ENCODE data around the gene RYR1.
"Not testable (repeated sequence)": the region's sequence is repeated elsewhere in the genome, so short reads cannot be mapped to it uniquely, and the experiment has no call there.

Gene RYR1

GRCh38 chr19:38549942-38550341 is 116.5 kb downstream of the RYR1 start:
- TF ChIP-seq EZH2phosphoT487 (IDR thresholded peaks at IDR 0.05; ENCODE audit: borderline replicate concordance): no peak
- no peak for TF ChIP-seq CTCF (conservative IDR thresholded peaks at IDR 0.05; ENCODE audit: low read length)

GRCh38 chr19:38550376-38550775 is 116.9 kb downstream of the RYR1 start:
- Histone ChIP-seq H3K9ac (ENCODE audit: low read depth, low read length, poor library complexity, severe bottlenecking) (no peak overlapping the region), H4K20me1 (ENCODE audit: insufficient read depth, low read length, poor library complexity, severe bottlenecking) (no peaks in the 10 kb centered on the region), H3K36me3 (ENCODE audit: insufficient read depth, low read length) (no peaks in the 10 kb centered on the region), H3K9me3 (ENCODE audit: insufficient read depth, low read depth, low read length) (no peaks in the 10 kb centered on the region), H3K27me3 (ENCODE audit: insufficient read depth, low read length, poor library complexity, severe bottlenecking) (no peaks in the 10 kb centered on the region), H2AFZ (ENCODE audit: low read length) (no peak overlapping the region), H3F3A (ENCODE audit: low read depth) (no peaks in the 10 kb centered on the region), H3K4me1 (ENCODE audit: insufficient read depth, low read length, poor library complexity, severe bottlenecking) (no peaks in the 10 kb centered on the region), H3K4me3 (ENCODE audit: low read length, poor library complexity, severe bottlenecking) (no peak overlapping the region), H3K9me2 (replicated peaks; ENCODE audit: low read depth, low read length) (no peaks in the 10 kb centered on the region), H3K4me2 (ENCODE audit: low read depth, low read length, poor library complexity, severe bottlenecking) (no peak overlapping the region), H3K79me2 (ENCODE audit: insufficient read depth, low read length) (no peaks in the 10 kb centered on the region)
- TF ChIP-seq CTCF (conservative IDR thresholded peaks at IDR 0.05; ENCODE audit: low read length) (no peak), EZH2phosphoT487 (IDR thresholded peaks at IDR 0.05; ENCODE audit: borderline replicate concordance) (no peak)

More at GRCh38 chr19:38549942-38550341, 116.5 kb downstream of the RYR1 start:
- Histone ChIP-seq H3K9ac (ENCODE audit: low read depth, low read length, poor library complexity, severe bottlenecking) (no peak overlapping the region), H4K20me1 (ENCODE audit: insufficient read depth, low read length, poor library complexity, severe bottlenecking) (no peaks in the 10 kb centered on the region), H3K9me2 (replicated peaks; ENCODE audit: low read depth, low read length) (no peaks in the 10 kb centered on the region), H3K79me2 (ENCODE audit: insufficient read depth, low read length) (no peaks in the 10 kb centered on the region), H2AFZ (ENCODE audit: low read length) (no peak overlapping the region), H3K4me2 (ENCODE audit: low read depth, low read length, poor library complexity, severe bottlenecking) (no peak overlapping the region), H3K36me3 (ENCODE audit: insufficient read depth, low read length) (no peaks in the 10 kb centered on the region), H3K27me3 (ENCODE audit: insufficient read depth, low read length, poor library complexity, severe bottlenecking) (no peaks in the 10 kb centered on the region), H3K4me1 (ENCODE audit: insufficient read depth, low read length, poor library complexity, severe bottlenecking) (no peaks in the 10 kb centered on the region), H3F3A (ENCODE audit: low read depth) (no peaks in the 10 kb centered on the region), H3K9me3 (ENCODE audit: insufficient read depth, low read depth, low read length) (no peaks in the 10 kb centered on the region), H3K4me3 (ENCODE audit: low read length, poor library complexity, severe bottlenecking) (no peak overlapping the region)

GRCh38 chr19:38551450-38551813 is 117.9 kb downstream of the RYR1 start:
- TF ChIP-seq CTCF (conservative IDR thresholded peaks at IDR 0.05; ENCODE audit: low read length) (no peak), EZH2phosphoT487 (IDR thresholded peaks at IDR 0.05; ENCODE audit: borderline replicate concordance) (no peak)
- Histone ChIP-seq H3K4me2 (ENCODE audit: low read depth, low read length, poor library complexity, severe bottlenecking) (no peak overlapping the region), H4K20me1 (ENCODE audit: insufficient read depth, low read length, poor library complexity, severe bottlenecking) (no peaks in the 10 kb centered on the region)

GRCh38 chr19:38553239-38553638 is 119.7 kb downstream of the RYR1 start:
- H2AFZ ChIP-seq (ENCODE audit: low read length): not testable (repeated sequence)

More at GRCh38 chr19:38551450-38551813, 117.9 kb downstream of the RYR1 start:
- Histone ChIP-seq H3K9me2 (replicated peaks; ENCODE audit: low read depth, low read length) (no peaks in the 10 kb centered on the region), H3K79me2 (ENCODE audit: insufficient read depth, low read length) (no peaks in the 10 kb centered on the region), H3K4me3 (ENCODE audit: low read length, poor library complexity, severe bottlenecking) (no peak overlapping the region), H3K9me3 (ENCODE audit: insufficient read depth, low read depth, low read length) (no peaks in the 10 kb centered on the region), H3K9ac (ENCODE audit: low read depth, low read length, poor library complexity, severe bottlenecking) (no peak overlapping the region), H2AFZ (ENCODE audit: low read length) (no peak overlapping the region), H3K36me3 (ENCODE audit: insufficient read depth, low read length) (no peaks in the 10 kb centered on the region), H3K27me3 (ENCODE audit: insufficient read depth, low read length, poor library complexity, severe bottlenecking) (no peaks in the 10 kb centered on the region), H3K4me1 (ENCODE audit: insufficient read depth, low read length, poor library complexity, severe bottlenecking) (no peaks in the 10 kb centered on the region), H3F3A (ENCODE audit: low read depth) (no peaks in the 10 kb centered on the region)

More at GRCh38 chr19:38553239-38553638, 119.7 kb downstream of the RYR1 start:
- H3K79me2 ChIP-seq (ENCODE audit: insufficient read depth, low read length); H3K9me3 ChIP-seq (ENCODE audit: insufficient read depth, low read depth, low read length); H3K27me3 ChIP-seq (ENCODE audit: insufficient read depth, low read length, poor library complexity, severe bottlenecking); H4K20me1 ChIP-seq (ENCODE audit: insufficient read depth, low read length, poor library complexity, severe bottlenecking); H3K4me1 ChIP-seq (ENCODE audit: insufficient read depth, low read length, poor library complexity, severe bottlenecking); H3F3A ChIP-seq (ENCODE audit: low read depth); H3K4me3 ChIP-seq (ENCODE audit: low read length, poor library complexity, severe bottlenecking); H3K9ac ChIP-seq (ENCODE audit: low read depth, low read length, poor library complexity, severe bottlenecking); H3K4me2 ChIP-seq (ENCODE audit: low read depth, low read length, poor library complexity, severe bottlenecking); H3K36me3 ChIP-seq (ENCODE audit: insufficient read depth, low read length); H3K9me2 ChIP-seq (replicated peaks; ENCODE audit: low read depth, low read length): not testable (repeated sequence)

All from Loucy (cell line).